ENCODE measurements around the gene HES6.

Gene HES6

DNA sequence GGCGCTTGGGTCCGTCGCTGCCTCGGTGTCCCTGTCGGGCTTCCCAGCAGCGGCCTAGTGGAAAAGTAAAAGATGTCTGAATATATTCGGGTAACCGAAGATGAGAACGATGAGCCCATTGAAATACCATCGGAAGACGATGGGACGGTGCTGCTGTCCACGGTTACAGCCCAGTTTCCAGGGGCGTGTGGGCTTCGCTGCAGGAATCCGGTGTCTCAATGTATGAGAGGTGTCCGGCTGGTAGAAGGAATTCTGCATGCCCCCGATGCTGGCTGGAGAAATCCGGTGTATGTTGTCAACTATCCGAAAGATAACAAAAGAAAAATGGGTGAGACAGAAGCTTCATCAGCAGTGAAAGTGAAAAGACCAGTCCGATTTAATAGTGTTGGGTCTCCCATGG lies 8.0 kb downstream of the HES6 start:
- H3K4me3 ChIP-seq (ENCODE audit: severe bottlenecking): no peak overlapping the region
- ATAC-seq (ENCODE audit: low read depth) (no peak), DNase-seq (ENCODE audit: low spot score) (no peak)
- no peaks in the 10 kb centered on the region for H3K36me3 ChIP-seq (ENCODE audit: low read depth)
- H3K27ac ChIP-seq (ENCODE audit: poor library complexity, severe bottlenecking): no peak overlapping the region
- no peaks in the 10 kb centered on the region for H3K27me3 ChIP-seq (ENCODE audit: insufficient read depth, poor library complexity, severe bottlenecking)
- H3K4me1 ChIP-seq (ENCODE audit: insufficient read depth, poor library complexity, severe bottlenecking): no peaks in the 10 kb centered on the region
- TF ChIP-seq, protein P1, sequence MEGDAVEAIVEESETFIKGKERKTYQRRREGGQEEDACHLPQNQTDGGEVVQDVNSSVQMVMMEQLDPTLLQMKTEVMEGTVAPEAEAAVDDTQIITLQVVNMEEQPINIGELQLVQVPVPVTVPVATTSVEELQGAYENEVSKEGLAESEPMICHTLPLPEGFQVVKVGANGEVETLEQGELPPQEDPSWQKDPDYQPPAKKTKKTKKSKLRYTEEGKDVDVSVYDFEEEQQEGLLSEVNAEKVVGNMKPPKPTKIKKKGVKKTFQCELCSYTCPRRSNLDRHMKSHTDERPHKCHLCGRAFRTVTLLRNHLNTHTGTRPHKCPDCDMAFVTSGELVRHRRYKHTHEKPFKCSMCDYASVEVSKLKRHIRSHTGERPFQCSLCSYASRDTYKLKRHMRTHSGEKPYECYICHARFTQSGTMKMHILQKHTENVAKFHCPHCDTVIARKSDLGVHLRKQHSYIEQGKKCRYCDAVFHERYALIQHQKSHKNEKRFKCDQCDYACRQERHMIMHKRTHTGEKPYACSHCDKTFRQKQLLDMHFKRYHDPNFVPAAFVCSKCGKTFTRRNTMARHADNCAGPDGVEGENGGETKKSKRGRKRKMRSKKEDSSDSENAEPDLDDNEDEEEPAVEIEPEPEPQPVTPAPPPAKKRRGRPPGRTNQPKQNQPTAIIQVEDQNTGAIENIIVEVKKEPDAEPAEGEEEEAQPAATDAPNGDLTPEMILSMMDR (IDR thresholded peaks at IDR 0.05; ENCODE audit: poor library complexity, severe bottlenecking): no peak
- no peaks in the 10 kb centered on the region for H3K9me3 ChIP-seq (ENCODE audit: severe bottlenecking)

DNA sequence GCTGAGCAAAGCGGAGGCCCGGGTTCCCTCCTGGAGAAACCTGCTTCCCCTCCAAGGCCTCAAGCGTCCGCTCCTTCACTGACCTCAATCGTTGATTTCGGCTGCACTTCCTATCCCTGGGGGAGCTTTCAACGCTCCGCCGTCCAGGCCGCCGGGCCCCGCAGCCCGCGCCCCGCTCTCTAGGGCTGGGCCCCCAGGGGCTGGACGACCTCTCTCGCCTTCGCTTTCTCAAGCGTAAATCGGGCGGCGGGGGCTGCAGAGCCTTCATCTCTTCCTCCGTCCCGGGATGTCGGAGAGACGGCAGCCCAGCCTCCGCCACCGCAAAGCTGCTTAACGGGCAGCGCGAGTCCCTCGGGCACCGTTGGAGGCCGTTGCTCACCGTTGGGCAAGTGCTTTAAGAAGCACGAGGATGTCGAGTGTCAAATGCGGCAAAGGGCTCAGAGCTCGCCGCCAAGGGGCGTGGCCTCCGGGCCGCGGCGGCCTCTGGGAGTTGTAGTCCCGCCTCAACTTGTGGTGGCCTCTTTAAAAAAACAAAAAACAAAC lies 8.5 kb downstream of the HES6 start:
- H3K36me3 ChIP-seq (ENCODE audit: low read depth): no peaks in the 10 kb centered on the region
- H3K27ac ChIP-seq (ENCODE audit: poor library complexity, severe bottlenecking): no peak overlapping the region
- TF ChIP-seq, protein P1 (IDR thresholded peaks at IDR 0.05; ENCODE audit: poor library complexity, severe bottlenecking): no peak
- H3K27me3 ChIP-seq (ENCODE audit: insufficient read depth, poor library complexity, severe bottlenecking): no peaks in the 10 kb centered on the region
- H3K4me3 ChIP-seq (ENCODE audit: severe bottlenecking): no peak overlapping the region
- no peaks in the 10 kb centered on the region for H3K4me1 ChIP-seq (ENCODE audit: insufficient read depth, poor library complexity, severe bottlenecking)
- no peak for ATAC-seq (ENCODE audit: low read depth)
- no peak for DNase-seq (ENCODE audit: low spot score)
- no peaks in the 10 kb centered on the region for H3K9me3 ChIP-seq (ENCODE audit: severe bottlenecking)

DNA sequence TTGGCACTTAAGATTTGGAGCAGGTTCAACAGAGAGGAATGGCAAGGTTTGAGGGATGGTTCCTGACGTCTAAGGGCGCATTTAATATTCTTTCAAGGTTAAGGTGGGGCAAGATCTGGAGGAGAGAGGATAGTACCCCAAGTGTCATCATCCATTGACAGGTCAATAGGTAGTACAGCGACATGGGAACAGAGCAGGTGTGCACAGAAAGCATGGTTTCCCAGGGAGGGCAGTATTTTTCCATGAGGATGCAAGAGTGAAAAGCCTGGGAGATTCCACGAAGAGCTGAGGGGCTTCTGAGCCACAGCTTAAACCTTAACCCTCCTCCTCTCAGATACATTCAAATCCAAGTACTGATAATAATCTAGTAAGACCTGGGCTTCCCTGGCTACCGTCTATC lies 9.1 kb downstream of the HES6 start:
- TF ChIP-seq, protein P1 (IDR thresholded peaks at IDR 0.05; ENCODE audit: poor library complexity, severe bottlenecking): no peak
- DNase-seq (ENCODE audit: low spot score) (no peak), ATAC-seq (ENCODE audit: low read depth) (no peak)
- H3K9me3 ChIP-seq (ENCODE audit: severe bottlenecking): no peaks in the 10 kb centered on the region
- no peak overlapping the region for H3K27ac ChIP-seq (ENCODE audit: poor library complexity, severe bottlenecking)
- H3K4me3 ChIP-seq (ENCODE audit: severe bottlenecking): no peak overlapping the region
- H3K27me3 ChIP-seq (ENCODE audit: insufficient read depth, poor library complexity, severe bottlenecking): no peaks in the 10 kb centered on the region
- H3K4me1 ChIP-seq (ENCODE audit: insufficient read depth, poor library complexity, severe bottlenecking): no peaks in the 10 kb centered on the region
- no peaks in the 10 kb centered on the region for H3K36me3 ChIP-seq (ENCODE audit: low read depth)

DNA sequence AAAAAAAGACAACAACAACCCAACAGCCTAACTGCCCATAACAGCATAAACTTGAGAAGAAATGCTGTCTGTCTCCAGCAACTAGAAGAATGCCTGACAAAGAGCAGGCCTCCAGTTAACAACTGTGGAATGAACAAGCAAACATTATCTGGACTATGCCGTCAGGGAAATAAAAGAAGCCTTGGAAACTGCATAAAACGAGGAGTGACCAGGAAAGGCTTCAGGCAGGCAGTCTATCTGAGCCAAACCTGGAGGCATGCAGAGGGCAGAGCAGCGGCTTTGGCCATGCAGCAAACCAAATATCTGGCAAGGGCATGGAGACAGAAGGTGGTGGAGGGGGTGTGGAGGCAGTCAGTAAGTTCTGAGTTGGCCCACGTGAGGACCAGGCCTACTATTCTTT lies 11.1 kb downstream of the HES6 start:
- Histone ChIP-seq H3K27me3 (ENCODE audit: insufficient read depth, poor library complexity, severe bottlenecking) (no peaks in the 10 kb centered on the region), H3K9me3 (ENCODE audit: severe bottlenecking) (no peaks in the 10 kb centered on the region), H3K4me3 (ENCODE audit: severe bottlenecking) (no peak overlapping the region), H3K27ac (ENCODE audit: poor library complexity, severe bottlenecking) (no peak overlapping the region), H3K36me3 (ENCODE audit: low read depth) (no peaks in the 10 kb centered on the region), H3K4me1 (ENCODE audit: insufficient read depth, poor library complexity, severe bottlenecking) (no peaks in the 10 kb centered on the region)
- ATAC-seq (ENCODE audit: low read depth) (no peak), DNase-seq (ENCODE audit: low spot score) (no peak)
- TF ChIP-seq, protein P1 (IDR thresholded peaks at IDR 0.05; ENCODE audit: poor library complexity, severe bottlenecking): no peak

DNA sequence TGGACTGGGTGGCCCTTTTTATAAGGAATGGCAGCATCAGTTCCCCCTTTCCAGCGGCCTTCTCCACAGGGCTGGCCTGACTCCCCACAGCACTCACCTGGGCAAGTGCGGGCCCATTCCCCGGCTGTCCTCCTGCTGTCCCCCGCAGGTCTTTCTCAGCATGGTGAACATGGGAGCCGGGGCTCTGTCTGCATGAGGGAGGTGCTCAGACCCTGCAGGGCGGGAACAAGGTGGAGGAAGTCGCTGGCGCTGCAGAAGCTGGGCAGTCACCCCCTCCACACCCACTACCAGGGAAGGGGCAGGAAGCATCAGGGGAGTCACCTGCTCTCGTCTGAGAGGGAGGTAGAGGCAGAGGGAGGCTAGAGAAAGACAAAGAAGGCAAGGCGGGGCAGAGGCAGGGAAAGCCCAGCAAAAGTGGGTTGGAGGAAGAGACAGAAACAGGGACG lies 12.2 kb downstream of the HES6 start:
- TF ChIP-seq, protein P1 (IDR thresholded peaks at IDR 0.05; ENCODE audit: poor library complexity, severe bottlenecking): no peak
- no peaks in the 10 kb centered on the region for H3K36me3 ChIP-seq (ENCODE audit: low read depth)
- ATAC-seq (ENCODE audit: low read depth): no peak
- H3K9me3 ChIP-seq (ENCODE audit: severe bottlenecking): no peaks in the 10 kb centered on the region
- H3K4me3 ChIP-seq (ENCODE audit: severe bottlenecking): no peak overlapping the region
- no peaks in the 10 kb centered on the region for H3K4me1 ChIP-seq (ENCODE audit: insufficient read depth, poor library complexity, severe bottlenecking)
- no peak overlapping the region for H3K27ac ChIP-seq (ENCODE audit: poor library complexity, severe bottlenecking)
- no peaks in the 10 kb centered on the region for H3K27me3 ChIP-seq (ENCODE audit: insufficient read depth, poor library complexity, severe bottlenecking)
- no peak for DNase-seq (ENCODE audit: low spot score)

Measured in RWPE2 (cell line).